T-helper 9 cell (primary cell): ENCODE measurements around the gene VSX2.
A peak's percentile ranks its signal among the peaks of the same experiment; 100 is the strongest.

Experiments used
- DNase-seq: peaks from one replicate; pipeline ENCODE4 v3.0.0-alpha.2; 2020

Gene VSX2

GRCh38 chr14:74302634-74303569 lies 63.7 kb downstream of the VSX2 start, which contains the start of gene ABCD4:
ABCD4 (minus strand) TSS chr14:74302934; CDS start chr14:74302912, 22 bp downstream.
- DNase-seq = peak; percentile 62

- no peak for DNase-seq
Measured at GRCh38 chr14:74308695-74309094, 69.4 kb downstream of the VSX2 start.

- DNase-seq = no peak
Measured at GRCh38 chr14:74309125-74310022, 70.1 kb downstream of the VSX2 start.

DNA sequence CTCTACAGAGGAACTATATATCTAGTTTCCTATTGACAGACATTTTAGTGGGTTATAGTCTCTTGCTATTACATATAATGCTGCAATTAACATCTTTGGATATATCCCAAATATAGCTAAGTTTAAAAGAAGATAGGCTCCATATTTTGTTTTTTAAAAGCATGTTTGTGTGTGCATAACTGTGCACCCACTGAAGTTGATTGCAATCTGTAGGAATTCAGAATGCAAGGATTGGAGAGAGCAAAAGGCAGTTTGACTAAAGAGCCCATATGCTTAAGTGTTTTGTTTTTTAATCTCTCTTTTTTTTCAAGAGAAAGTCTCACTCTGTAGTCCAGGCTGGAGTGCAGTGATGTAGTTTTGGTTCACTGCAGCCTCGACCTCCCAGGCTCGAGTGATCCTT lies 72.9 kb downstream of the VSX2 start:
- DNase-seq = no peak
